Muscle layer of duodenum (tissue), 2 donors: ENCODE data around the gene GRIN2C.

ENCODE experiments used
- H3K27ac ChIP-seq: one replicate; pipeline ENCODE4 v1.7.0; 2013; ENCODE audit warnings: mild to moderate bottlenecking, low read length
- H3K27me3 ChIP-seq: one replicate; pipeline ENCODE4 v1.7.0; 2013; ENCODE audit warnings: low read depth, mild to moderate bottlenecking, control low read depth, low read length
- H3K36me3 ChIP-seq, 2 donors: one replicate each; pipeline ENCODE4 v1.7.0; 2013; ENCODE audit warnings: low read length in 2 of 2, control low read depth in 1 of 2, mild to moderate bottlenecking in 1 of 2; ENCODE audit not compliant: insufficient read depth in 2 of 2, control insufficient read depth in 1 of 2
- H3K4me1 ChIP-seq, 2 donors: one replicate each; pipeline ENCODE4 v1.7.0; 2013; ENCODE audit warnings: low read length in 2 of 2, mild to moderate bottlenecking in 2 of 2, control low read depth in 1 of 2, moderate library complexity in 1 of 2; ENCODE audit not compliant: insufficient read depth in 2 of 2, control insufficient read depth in 1 of 2
- H3K4me3 ChIP-seq, 2 donors: one replicate each; pipeline ENCODE4 v1.7.0; 2013; ENCODE audit warnings: low read length in 2 of 2, low read depth in 1 of 2, mild to moderate bottlenecking in 1 of 2
- H3K9me3 ChIP-seq, 2 donors: one replicate each; pipeline ENCODE4 v1.7.0; 2013; ENCODE audit warnings: low read length in 2 of 2, control low read depth in 1 of 2, mild to moderate bottlenecking in 1 of 2; ENCODE audit not compliant: control insufficient read depth in 1 of 2
- donor health status: healthy.

The GRIN2C gene

DNA sequence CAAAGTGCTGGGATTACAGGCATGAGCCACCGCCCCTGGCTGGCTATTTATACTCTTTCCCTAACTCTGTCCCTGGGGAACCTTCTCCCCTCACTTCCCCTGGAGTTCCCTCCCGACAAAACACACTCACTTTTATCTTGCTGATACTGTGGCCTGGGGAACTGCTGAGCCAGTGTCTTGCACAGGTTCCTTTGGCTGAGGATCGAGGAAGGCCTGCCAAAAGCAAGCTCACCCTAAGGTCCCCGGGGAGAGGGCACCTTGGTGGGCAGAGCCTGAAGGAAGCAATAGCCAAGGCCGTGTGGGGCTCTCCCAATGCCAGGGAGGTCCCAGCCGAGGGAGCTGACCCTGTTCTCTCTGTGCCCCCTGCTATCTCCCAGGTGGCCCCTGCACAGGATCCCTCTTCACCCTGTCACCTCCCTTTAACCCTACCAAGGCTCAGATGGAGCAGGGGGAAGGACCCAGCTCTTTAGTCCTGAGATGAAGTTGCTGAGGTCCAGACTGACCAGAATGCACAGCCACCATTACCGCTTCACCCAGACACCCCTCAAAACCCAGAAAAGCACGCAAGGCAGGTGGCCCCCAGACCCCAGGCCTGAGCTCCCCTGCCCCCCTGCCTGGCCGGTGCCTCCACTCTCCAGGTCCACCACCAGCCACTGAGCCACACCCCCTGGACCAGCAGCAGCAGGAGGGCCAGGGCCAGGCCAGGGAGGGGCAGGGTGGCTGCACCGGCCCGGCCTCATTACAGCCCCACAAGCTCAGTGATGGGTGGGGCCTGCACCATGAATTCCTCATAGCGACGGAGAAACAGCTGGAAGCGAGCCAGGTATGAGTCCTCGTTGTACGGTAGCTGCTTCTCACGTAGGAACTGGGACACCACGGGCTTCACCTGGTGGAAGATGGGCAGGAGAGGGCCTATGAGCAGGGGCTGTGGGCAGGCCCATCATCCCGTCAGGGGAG lies 18.2 kb upstream of the GRIN2C start:
- Histone ChIP-seq H3K27ac (no peak overlapping the region), H3K9me3 (no peaks in the 10 kb centered on the region), H3K27me3 (no peaks in the 10 kb centered on the region)

DNA sequence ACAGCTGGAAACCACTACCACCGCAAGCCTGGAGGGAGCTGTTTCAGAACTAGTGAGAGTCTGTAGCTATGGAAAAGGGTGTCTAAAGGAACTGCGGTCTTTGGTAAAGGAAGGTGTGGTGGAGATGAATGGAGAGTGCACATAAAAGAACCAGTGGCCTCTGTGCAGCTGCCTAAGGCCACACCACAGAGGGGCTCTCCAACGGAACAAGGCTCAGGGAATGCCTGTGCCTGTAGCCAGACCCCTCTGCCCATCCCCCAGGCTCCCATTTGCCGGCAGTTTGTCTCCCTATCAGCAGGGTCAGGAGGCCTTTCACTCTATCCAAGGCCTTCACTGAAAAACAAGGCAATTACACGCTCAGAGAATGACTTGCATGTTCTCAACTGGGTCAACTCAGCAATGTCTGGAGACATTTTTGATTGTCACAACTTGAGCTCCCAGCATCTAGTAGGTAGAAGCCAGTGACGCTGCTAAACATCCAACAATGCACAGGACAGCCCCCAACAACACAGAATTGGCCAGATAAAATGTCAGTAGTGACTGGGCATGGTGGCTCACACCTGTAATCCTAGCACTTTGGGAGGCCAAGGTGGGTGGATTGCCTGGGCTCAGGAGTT lies 16.4 kb upstream of the GRIN2C start:
- no peaks in the 10 kb centered on the region for H3K9me3 ChIP-seq
- no peak overlapping the region for H3K4me3 ChIP-seq
- no peaks in the 10 kb centered on the region for H3K36me3 ChIP-seq
- H3K4me1 ChIP-seq = peaks cover 11 to 20% of the 10 kb centered on the region in 2 donors
- no peak overlapping the region for H3K27ac ChIP-seq
- no peaks in the 10 kb centered on the region for H3K27me3 ChIP-seq

More for the DNA sequence above, 18.2 kb upstream of the GRIN2C start:
- H3K4me1 ChIP-seq = peaks cover 6% of the 10 kb centered on the region in 2 donors
- H3K4me3 ChIP-seq = no peak overlapping the region
- H3K36me3 ChIP-seq = no peaks in the 10 kb centered on the region

DNA sequence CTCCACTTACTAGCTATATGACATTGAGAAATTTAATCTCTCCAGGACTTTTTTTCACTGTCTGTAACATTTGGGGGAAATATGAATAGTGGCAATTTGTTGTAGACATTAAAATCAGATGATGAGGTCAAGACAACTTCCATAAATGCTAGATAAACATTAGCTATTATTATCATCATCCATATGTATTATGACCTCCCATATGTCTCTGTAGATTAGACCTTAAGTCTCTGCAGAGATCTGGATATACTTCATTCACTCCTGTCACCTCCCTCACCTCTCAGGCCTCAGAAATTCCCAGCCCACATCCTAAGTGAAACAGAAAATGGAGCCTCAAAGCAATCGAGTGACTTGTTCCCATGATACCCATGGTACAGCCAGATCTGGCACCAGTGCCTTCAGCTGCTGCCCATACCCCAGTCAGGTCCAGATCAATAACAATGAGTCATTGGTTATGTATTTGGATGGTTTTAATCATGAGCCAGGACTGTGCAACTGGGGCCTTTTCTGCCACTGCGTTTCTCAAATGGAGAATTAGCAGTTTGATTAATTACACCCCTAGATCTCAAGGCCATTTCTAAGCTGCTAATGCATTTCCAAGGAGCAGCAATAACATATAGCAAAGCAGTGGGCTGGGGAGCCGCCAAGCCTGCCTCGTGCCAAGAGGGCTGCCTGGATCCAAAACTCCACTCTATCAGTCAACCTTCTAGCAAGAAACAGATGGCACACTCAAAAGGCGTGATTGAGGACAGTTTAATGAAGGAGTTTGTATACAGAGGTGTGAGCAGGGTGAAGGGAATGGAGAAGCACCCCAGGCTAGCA lies 15.7 kb upstream of the GRIN2C start:
- Histone ChIP-seq H3K36me3 (no peaks in the 10 kb centered on the region), H3K9me3 (no peaks in the 10 kb centered on the region), H3K4me3 (no peak overlapping the region), H3K27ac (no peak overlapping the region), H3K4me1 (peaks cover 11 to 21% of the 10 kb centered on the region in 2 donors), H3K27me3 (no peaks in the 10 kb centered on the region)

DNA sequence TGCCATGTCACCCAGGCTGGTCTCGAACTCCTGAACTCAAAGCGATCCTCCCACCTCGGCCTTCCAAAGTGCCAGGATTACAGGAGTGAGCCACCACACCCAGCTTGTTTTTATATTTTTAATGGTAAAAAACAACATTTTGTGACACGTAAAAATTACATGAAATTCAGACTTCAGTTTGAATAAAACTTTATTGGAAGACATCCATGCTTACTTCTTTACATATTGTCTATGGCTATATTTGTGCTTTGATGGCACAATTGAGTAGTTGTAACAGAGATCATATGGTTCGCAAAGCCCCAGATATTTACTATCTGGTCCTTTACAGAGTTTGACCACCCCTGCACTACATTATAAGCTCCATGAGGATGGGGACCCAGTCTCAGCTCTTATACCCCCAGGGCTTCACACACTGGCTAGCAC lies 14.9 kb upstream of the GRIN2C start:
- Histone ChIP-seq H3K36me3 (no peaks in the 10 kb centered on the region), H3K9me3 (no peaks in the 10 kb centered on the region), H3K4me3 (no peak overlapping the region), H3K27me3 (no peaks in the 10 kb centered on the region), H3K27ac (no peak overlapping the region), H3K4me1 (peaks cover 11 to 21% of the 10 kb centered on the region in 2 donors)

DNA sequence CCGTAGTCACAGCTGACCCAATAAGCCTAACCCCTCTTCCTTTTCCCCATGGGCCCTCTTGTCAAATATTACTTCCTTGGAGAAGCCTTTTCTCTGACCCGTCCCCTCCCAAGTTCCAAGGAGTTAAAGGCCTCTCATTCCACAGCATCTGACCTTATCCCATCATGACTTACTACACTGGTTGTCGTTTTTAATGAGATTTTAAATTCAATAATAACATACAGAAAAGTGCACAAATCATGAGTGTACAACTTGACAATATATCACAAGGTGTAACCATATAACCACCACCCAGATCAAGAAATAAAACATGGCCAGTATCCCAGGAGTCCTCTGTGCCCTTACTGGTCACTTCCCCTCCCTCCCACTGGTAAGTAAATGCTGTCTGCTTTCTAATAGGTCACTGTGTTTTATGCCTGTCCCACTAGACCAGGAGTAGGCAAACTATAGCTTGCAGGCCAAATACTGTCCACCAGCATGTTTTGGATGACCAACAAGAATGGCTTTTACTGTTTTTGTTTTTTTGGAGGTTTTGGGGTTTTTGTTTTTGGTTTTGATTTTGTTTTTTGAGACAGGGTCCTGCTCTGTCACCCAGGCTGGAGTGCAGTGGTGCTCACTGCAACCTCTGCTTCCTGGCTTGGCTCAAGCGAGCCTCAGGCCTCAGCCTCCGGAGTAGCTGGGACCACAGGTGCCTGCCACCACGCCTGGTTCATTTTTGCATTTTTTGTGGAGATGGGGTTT lies 14.4 kb upstream of the GRIN2C start:
- Histone ChIP-seq H3K4me3 (peak overlapping the region; percentile 74 to 86), H3K4me1 (peaks cover 11 to 21% of the 10 kb centered on the region in 2 donors), H3K36me3 (no peaks in the 10 kb centered on the region), H3K9me3 (no peaks in the 10 kb centered on the region), H3K27ac (peak overlapping the region; percentile 96), H3K27me3 (no peaks in the 10 kb centered on the region)

DNA sequence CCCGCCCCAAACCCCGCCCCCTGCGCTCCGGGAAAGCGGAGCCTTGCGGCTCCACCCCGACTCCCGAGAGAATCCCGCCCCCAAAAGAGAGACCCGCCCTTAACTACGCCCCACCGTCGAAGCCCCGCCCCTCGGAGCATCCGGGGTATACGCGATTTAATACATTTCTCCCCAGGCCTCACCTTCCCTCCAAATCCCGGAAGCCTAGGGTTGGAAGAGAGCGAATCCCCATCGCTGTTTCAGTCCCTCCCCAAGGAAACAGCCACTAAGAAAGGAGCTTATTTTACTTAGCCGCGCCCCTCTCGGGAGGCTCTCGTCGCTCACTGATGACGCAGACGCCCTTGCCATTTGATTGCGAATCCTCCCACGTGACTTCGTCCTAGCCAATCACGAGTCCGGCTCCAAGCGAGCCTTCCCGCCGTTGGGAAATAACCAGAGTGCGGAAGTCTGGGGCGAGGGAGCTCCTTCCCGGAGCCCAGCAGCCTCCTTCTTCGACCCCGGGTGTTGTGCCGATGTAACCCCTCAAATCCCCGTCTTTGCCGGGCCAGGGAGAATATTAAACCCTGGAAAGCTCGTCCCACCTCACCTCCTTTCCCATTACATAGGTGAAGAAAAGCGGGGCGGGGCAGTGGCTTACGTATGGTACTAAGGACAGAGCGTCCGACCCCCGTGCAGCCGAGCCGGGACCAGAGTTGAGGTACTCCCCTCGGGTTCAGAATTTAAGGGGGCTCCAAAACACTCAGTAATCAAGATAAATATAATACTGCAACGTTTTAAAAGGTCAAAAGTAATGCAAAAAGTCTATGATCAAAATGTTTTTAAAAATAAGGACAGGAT lies 13.6 kb upstream of the GRIN2C start:
- Histone ChIP-seq H3K9me3 (no peaks in the 10 kb centered on the region), H3K27me3 (no peaks in the 10 kb centered on the region), H3K36me3 (no peaks in the 10 kb centered on the region), H3K27ac (peak overlapping the region; percentile 96), H3K4me1 (peaks cover 11 to 21% of the 10 kb centered on the region in 2 donors), H3K4me3 (peak overlapping the region; percentile 81 to 86)

DNA sequence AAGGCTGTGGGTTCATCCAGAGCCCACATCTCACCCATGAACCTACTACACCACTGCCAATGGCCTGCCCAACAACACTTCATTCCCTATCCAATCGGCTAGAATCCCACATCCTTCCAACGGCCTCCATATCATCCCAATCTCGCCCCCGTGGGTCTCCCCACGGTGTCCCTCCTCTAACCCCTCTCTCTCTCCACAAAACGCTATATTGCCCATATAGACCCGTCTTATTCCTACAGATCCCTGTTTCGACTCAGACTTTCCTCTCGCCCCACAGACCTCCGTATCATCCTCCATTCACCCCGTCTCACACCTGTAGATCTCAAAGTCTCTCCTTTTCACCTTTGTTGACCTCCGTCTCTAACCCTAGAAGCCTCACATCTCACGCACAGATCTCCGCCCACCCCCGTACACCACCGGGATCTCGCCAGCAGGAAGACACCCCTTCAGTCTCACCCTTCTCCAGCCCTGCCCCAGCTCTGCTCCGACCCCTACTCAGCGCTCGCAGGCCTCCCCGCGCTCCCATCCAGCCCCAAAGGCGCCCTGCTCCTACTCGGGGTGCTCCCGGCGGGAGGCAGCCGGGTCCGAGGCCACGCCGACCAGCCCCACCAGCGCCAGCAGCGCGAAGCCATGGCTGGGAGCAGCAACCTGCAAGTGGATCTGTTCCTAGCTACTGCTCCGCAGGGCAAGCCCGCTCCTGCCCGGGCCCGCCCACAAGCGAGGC lies 12.8 kb upstream of the GRIN2C start, which contains the start of gene FDXR:
FDXR (minus strand) TSS at position 682 of the 724 bp plus-strand sequence; CDS start at position 632, 50 bp downstream.
- Histone ChIP-seq H3K27ac (peak within 1 kb of the TSS; percentile 96), H3K27me3 (no peaks in the 10 kb centered on the region), H3K4me1 (peaks cover 11 to 21% of the 10 kb centered on the region in 2 donors), H3K36me3 (no peaks in the 10 kb centered on the region), H3K9me3 (no peaks in the 10 kb centered on the region), H3K4me3 (peak within 1 kb of the TSS; percentile 81 to 86)

DNA sequence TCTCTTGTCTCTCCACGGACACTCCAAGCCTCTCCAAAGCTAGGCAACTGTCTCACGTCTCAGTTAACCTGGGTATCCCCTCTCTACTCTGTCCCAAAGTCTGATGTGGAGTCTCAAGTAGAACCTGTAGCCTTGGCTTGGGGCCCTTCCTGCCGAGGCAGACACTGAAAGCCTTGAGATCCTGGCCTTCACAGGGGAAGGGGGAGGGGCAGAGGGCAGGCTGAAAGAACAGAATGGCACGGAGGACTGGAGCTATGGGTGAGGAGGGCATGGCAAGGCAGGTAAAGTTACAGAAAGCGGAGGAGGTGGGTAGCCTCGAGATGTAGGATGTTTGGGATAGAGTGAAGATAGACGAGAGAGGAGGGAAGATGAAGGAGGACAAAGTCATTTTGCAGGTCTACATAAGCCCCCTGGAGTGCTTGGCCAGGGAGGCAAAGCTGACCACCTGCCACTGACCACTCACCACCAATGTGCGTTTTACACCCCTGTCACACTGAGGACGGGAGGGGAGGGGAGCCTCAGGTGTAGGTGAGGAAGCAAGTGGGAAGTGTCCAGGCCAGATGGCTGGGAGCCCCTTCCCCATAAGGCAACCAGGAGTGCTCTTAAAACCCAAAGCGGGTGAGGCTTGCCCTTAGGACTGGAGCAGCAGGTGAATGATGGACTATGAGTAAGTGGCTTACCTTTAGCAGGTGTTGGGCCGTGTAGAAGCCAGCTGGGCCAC lies 11.8 kb upstream of the GRIN2C start:
- Histone ChIP-seq H3K4me3 (peak overlapping the region; percentile 81), H3K36me3 (no peaks in the 10 kb centered on the region), H3K4me1 (peaks cover 11 to 21% of the 10 kb centered on the region in 2 donors), H3K27me3 (no peaks in the 10 kb centered on the region), H3K27ac (no peak overlapping the region), H3K9me3 (no peaks in the 10 kb centered on the region)

DNA sequence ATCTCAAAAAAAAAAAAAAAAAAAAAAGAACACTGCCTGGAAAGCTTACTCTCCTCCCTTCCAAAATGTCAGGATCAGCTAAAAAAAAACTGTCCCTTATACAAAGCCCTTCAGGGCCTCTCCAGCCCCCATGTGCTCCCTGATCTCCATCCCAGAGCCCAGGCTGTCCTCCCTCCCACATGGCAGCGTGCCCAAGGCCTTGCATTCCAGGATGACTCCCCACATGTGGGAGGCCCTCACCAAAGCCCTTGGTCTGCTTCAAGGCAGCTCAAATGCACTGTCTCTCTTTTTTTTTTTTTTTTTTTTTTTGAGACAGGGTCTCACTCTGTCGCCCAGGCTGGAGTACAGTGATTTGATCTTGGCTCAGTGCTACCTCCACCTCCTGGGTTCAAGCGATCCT lies 10.8 kb upstream of the GRIN2C start:
- no peaks in the 10 kb centered on the region for H3K27me3 ChIP-seq
- no peak overlapping the region for H3K4me3 ChIP-seq
- H3K36me3 ChIP-seq = no peaks in the 10 kb centered on the region
- H3K4me1 ChIP-seq = peaks cover 11 to 21% of the 10 kb centered on the region in 2 donors
- no peaks in the 10 kb centered on the region for H3K9me3 ChIP-seq
- no peak overlapping the region for H3K27ac ChIP-seq
